AG04450 (cell line): ENCODE results near the gene ADTRP. TPM values are rescaled to one million over a fixed set of nuclear protein-coding genes. Genes with fewer than 3 reads are reported as not detected.

Source experiments
- CTCF ChIA-PET: fragments of 300-600, 350-600 bp; formaldehyde crosslinking; extraction: SDS; loops from one replicate; lab custom pipeline; 2022; ENCODE audit warnings: antibody characterized with exemption, inconsistent platforms; lab: Charles Lee
- POLR2A ChIA-PET: fragments of 350-600 bp; formaldehyde crosslinking; extraction: SDS; loops from one replicate; lab custom pipeline; 2021; ENCODE audit warnings: antibody characterized with exemption, inconsistent platforms; lab: Yijun Ruan, JAX
- DNase-seq: peaks from one replicate; pipeline ENCODE4 v3.0.0-alpha.2; 2011; ENCODE audit warnings: low read depth, low spot score
- H3K27ac ChIP-seq: one replicate; pipeline ENCODE4 v1.5.1; 2012; ENCODE audit warnings: low read depth, low read length, control low read depth
- H3K27me3 ChIP-seq: one replicate; pipeline ENCODE4 v1.6.0; 2012; ENCODE audit warnings: low read length; ENCODE audit not compliant: control insufficient read depth, insufficient read depth
- H3K4me3 ChIP-seq: 2 replicates; pipeline ENCODE4 v1.5.1; 2011; ENCODE audit warnings: mild to moderate bottlenecking, low read depth, low read length, control low read depth
- H3K9me3 ChIP-seq: 2 replicates; pipeline ENCODE4 v1.5.1; 2012; ENCODE audit warnings: low read length; ENCODE audit not compliant: control insufficient read depth, insufficient read depth
- CTCF ChIP-seq: IDR thresholded peaks from 2 replicates; pipeline ENCODE4 v1.5.1; 2011; ENCODE audit warnings: low read depth, low read length, control low read depth, inconsistent platforms
- polyA plus RNA-seq: library from polyadenylated mRNA; depleted of rRNA; stranded (reverse); fragments of >200 nt; gene quantifications from 2 replicates; pipeline ENCODE4 v1.2.3, GENCODE V29; 2011

The ADTRP gene
- polyA plus RNA-seq, 1 experiment: 0.33 TPM

GRCh38 chr6:11714798-11715285, 63.8 kb downstream of the ADTRP start:
- DNase-seq: no peak
- Histone ChIP-seq H3K27me3 (no peaks in the 10 kb centered on the region), H3K4me3 (no peak overlapping the region), H3K27ac (no peak overlapping the region), H3K9me3 (no peaks in the 10 kb centered on the region)
- POLR2A ChIA-PET: no interaction called here
- CTCF ChIA-PET: interaction anchor here (0.6 kb wide), 1 partner anchor 571 kb away, joined by 3 read pairs; no protein-coding TSS in a partner anchor
- TF ChIP-seq CTCF: no peak

GRCh38 chr6:11714116-11714797, 64.3 kb downstream of the ADTRP start:
- CTCF ChIA-PET: no interaction called here

GRCh38 chr6:11712760-11713159, 65.8 kb downstream of the ADTRP start:
- Histone ChIP-seq H3K27ac (no peak overlapping the region), H3K9me3 (no peaks in the 10 kb centered on the region), H3K27me3 (no peaks in the 10 kb centered on the region), H3K4me3 (no peak overlapping the region)
- ChIA-PET CTCF (interaction anchor here (1.2 kb wide), 1 partner anchor 28 kb away, joined by 3 read pairs; no protein-coding TSS in a partner anchor), POLR2A (no interaction called here)
- no peak for DNase-seq
- no peak for TF ChIP-seq CTCF

More at GRCh38 chr6:11714116-11714797, 64.3 kb downstream of the ADTRP start:
- Histone ChIP-seq H3K4me3 (no peak overlapping the region), H3K27me3 (no peaks in the 10 kb centered on the region), H3K9me3 (no peaks in the 10 kb centered on the region), H3K27ac (no peak overlapping the region)
- POLR2A ChIA-PET: no interaction called here
- TF ChIP-seq CTCF: no peak
- DNase-seq: no peak

- ChIA-PET CTCF (interaction anchor here (0.9 to 1.3 kb wide), 3 partner anchors 27 to 127 kb away, joined by 3 to 4 read pairs (median 3); no protein-coding TSS in a partner anchor), POLR2A (interaction anchor here (0.6 kb wide), 1 partner anchor 81 kb away, joined by 3 read pairs; no protein-coding TSS in a partner anchor)
- Histone ChIP-seq H3K27me3 (no peaks in the 10 kb centered on the region), H3K4me3 (no peak overlapping the region), H3K27ac (peak overlapping the region; percentile 33), H3K9me3 (no peaks in the 10 kb centered on the region)
- DNase-seq: no peak
- no peak for TF ChIP-seq CTCF
These were observed 66.5 kb downstream of the ADTRP start for GRCh38 chr6:11711984-11712711.
